ENCODE measurements around the gene EXT2.

EXT2 gene

GRCh38 chr11:44088377-44088776 is 7.1 kb upstream of the EXT2 start:
- DNase-seq = no peak

GRCh38 chr11:44088871-44089270 is 6.6 kb upstream of the EXT2 start:
- DNase-seq = no peak

DNA sequence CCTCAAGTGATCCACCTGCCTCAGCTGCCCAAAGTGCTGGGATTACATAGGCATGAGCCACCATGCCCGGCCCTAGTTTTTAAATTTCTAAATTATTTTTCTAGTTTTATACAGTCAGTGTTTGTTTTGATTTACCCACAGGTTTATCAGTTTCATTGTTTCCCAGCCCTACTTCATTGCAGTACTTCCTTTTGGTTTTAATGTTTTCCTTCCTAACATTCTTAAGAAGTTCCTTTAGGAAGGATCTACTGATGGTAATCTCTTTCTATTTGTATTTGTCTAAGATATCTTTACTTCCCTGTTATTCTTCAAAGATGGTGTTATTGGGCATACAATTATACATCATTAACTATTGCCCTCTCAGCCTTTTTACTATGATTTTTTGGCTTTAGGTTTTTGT is 4.9 kb upstream of the EXT2 start:
- no peak for DNase-seq

- peak; percentile 73 to 94 (median 89) for DNase-seq
These were observed 1.1 kb upstream of the EXT2 start for GRCh38 chr11:44094260-44094868.

GRCh38 chr11:44096360-44097185 is 1.1 kb downstream of the EXT2 start:
- no peak for DNase-seq

- DNase-seq = no peak
These were observed 2.3 kb downstream of the EXT2 start for GRCh38 chr11:44097821-44098220.

GRCh38 chr11:44101098-44101497 is 5.6 kb downstream of the EXT2 start:
- no peak for DNase-seq

DNA sequence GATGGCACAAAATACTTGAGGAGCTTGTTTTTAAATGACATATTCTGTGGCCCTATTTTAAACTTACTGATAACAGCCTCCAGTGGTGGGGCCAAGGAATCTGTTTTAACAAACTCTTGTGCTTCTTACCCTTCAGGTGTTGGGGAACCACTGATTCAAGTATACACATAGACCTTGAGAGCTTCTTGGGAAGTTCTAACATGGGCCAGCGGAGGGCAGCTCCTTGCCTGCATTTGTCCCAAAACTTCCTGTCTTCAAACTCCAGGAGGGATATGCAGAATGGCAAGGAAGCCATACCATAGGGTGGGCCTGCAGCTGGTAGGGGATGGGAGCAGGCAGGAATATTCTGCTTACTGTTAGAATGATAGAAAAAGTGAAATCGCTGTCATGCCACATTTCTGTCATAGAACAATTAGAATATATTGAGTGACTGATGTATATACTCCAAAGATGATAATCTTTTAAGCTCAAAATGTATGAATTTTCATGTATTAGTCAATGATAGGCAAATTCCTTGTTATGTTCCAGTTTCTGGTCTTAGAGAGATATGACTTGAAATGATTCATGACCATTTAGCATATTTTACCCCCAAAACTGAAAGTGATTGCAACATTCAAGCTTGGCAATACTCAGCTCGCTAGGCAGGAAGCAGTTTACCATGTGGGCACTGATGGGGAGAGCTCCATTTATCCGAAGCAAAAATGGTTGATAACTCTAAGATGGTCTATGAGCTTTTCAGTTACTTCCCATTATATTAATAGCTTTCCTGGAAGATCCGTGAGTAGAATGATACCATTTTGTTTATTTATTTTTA is 9.2 kb downstream of the EXT2 start:
- no peak for DNase-seq

GRCh38 chr11:44108260-44108659 is 12.8 kb downstream of the EXT2 start:
- DNase-seq = no peak

GRCh38 chr11:44110231-44110679 is 14.8 kb downstream of the EXT2 start:
- peak; percentile 11 to 59 (median 31) for DNase-seq

GRCh38 chr11:44112091-44112821 is 16.8 kb downstream of the EXT2 start:
- DNase-seq = peak in 2 of 3 experiments; percentile 36 to 78

DNA sequence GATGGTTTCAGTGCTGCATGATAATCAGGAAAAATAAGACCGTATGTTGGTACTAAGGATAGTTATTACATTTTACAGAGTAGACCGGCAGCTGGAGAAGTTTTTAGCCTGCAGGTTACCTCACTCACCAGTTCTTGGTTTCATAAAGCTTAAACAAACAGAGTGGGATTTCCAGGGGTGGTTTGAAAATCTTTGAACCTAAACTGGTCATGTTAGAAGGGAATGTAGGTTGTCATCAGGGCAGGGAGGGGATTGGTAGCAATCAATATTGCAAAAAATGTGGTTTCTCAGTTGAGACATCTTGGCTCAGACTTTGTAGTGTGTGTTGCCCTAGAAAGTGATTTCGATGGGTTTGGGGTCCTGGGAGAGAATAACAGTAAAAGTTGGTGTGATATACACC is 17.5 kb downstream of the EXT2 start:
- DNase-seq = no peak

DNA sequence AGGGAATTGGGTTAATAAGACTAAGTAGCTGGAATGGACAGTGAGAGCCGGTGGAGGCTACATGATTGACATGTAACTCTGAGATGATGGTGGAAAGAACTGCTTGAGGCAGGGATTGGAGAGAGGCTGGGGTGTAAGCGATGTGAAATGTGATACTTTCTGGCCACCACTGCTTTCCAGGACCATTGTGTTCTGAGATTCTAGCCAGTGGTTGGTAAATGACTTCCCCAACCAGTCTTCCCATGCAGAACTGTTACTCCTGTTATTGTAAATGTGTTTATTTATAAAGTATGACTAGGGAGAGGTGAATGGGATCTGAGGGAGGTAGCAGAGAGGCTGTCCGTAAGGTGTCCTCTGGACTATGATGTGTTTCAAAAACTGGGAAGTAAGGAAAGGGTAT is 18.1 kb downstream of the EXT2 start:
- DNase-seq = no peak

GRCh38 chr11:44116234-44116830 is 20.9 kb downstream of the EXT2 start:
- DNase-seq = no peak

DNA sequence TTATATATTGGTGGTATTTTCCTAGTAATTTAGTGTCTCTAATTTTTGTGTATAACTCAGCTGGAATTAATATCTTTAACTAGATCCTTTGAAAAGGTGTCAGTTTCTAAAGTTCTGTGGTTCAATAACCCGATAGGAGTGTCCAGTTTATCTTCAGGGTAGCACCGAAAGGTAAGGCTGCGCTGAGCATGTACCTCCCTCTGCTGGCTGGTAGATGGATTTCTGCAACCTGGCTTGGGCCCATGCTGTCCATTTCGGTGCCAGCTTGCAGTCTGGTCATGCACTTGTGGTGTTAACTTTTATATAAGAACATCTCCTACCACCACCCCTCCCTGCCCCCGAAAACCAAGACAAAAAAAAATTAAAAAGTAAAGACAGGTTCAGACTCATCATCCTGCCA is 24.7 kb downstream of the EXT2 start:
- DNase-seq = peak in 1 of 3 experiments; percentile 9

GRCh38 chr11:44125598-44125997 is 30.1 kb downstream of the EXT2 start:
- DNase-seq = no peak

DNA sequence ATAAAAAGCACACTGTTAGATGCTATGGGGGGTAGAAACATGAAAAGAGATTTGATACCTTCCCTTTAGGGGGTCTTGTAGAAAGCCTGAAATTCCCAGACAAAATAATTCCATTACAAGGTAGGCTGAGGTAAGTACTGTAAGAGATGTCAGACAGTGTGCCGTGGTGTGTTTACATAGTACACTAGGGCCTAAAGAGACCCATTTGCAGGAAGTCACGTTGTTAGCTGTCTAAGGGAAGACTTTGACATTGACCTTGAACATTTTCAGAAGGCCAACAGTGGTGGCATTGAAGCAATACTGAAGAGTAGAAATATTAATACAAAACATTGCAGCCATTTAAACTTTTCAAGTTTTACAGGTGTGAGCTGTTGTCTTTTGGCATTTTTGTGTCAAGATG is 30.8 kb downstream of the EXT2 start:
- no peak for DNase-seq

DNA sequence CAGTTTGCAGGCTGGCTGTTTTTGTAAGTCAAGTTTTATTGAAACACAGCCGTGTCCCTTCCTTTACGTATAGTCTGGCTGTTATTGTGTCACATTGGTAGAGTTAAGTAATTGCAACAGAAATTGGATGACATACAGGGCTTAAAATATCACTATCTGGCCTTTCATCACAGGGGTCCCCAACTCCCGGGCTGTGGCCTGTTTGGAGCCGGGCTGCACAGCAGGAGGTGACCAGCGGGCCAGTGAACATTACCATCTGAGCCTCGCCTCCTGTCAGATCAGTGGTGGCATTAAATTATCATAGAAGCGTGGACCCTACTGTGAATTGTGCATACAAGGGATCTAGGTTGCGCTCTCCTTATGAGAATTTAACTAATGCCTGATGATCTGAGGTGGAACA is 31.7 kb downstream of the EXT2 start:
- DNase-seq = no peak

DNA sequence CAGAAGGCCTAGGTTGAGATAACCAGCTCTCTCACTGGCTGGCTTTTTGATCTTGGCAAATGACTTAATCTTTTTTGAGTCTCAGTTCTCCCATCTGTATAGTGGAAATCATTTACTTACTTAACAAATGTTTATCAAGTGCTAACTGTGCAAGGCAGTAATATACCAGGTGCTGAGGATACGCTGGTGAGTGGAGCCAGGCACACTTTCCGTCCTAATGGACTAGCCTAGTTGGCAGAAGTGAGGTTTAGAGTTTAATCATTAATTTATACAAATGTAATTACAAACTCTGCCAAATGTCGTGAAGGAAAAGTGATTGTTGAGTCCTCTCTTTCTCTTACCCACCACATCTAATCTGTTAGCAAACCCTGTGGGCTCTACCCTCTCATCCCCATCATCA is 33.3 kb downstream of the EXT2 start:
- no peak for DNase-seq

GRCh38 chr11:44130751-44131150 is 35.3 kb downstream of the EXT2 start:
- DNase-seq = no peak

- peak in 1 of 3 experiments; percentile 51 for DNase-seq
These were observed 38.0 kb downstream of the EXT2 start for GRCh38 chr11:44133335-44133946.

GRCh38 chr11:44134625-44135024 is 39.1 kb downstream of the EXT2 start:
- no peak for DNase-seq
